Suppressor macrophage treated with lipopolysaccharide for 1 hour (primary cell): ENCODE measurements around the gene PPP1R9A.

Experiments used
- DNase-seq, 3 donors: peaks; one replicate each; pipeline ENCODE4 v3.0.0-alpha.2; 2020 to 2022

Gene PPP1R9A

DNA sequence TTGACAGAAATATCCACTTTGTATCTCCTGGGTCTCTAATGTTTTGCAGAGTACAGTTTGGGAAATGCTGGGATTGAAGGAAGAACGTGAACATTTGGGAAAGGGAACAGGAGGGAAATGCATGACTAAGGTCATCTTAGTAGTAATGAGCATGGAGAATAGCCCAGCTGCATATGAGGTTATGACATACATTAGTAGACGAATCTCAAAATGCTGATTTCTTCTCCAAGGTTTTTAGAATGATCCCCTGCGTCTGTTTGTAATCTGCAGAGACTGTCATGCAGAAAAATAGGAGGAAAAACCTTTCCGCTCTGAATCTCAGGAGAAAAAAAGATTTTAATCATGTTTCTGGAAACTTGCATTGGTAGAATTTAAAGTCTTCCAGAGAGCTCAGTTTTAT is 133.6 kb downstream of the PPP1R9A start:
- DNase-seq: no peak

DNA sequence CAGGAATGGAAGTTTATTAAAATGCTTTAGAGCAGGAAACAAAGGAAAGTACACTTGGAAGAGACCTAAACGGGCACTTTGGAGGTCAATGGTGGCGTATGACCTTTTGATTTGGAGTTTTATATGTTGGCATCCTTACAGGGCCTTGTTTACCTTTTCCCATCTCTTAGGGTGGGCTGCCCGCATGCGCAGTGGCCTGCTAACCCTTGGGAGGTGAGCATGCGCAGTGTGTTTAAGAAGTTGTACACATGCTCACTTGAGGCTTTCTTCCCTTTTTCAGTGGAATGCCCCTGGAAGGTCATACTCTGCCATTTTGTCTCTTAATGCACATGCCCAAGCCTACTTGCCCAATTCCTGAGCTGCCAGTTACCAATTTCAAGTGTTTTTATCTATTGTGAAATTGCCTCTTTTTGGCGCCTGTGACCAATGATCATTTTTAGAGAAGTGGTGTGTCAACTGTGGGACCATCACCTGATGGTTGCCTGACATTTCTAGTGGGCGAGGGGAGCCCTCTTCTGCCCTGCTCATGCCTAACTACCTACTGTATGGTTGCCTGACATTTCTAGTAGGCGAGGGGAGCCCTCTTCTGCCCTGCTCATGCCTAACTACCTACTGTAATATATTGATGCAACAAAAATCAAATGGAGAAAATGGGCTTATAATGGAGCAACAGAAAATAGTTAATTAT is 138.0 kb downstream of the PPP1R9A start:
- DNase-seq: peak in 2 of 3 donors; percentile 9 to 20

DNA sequence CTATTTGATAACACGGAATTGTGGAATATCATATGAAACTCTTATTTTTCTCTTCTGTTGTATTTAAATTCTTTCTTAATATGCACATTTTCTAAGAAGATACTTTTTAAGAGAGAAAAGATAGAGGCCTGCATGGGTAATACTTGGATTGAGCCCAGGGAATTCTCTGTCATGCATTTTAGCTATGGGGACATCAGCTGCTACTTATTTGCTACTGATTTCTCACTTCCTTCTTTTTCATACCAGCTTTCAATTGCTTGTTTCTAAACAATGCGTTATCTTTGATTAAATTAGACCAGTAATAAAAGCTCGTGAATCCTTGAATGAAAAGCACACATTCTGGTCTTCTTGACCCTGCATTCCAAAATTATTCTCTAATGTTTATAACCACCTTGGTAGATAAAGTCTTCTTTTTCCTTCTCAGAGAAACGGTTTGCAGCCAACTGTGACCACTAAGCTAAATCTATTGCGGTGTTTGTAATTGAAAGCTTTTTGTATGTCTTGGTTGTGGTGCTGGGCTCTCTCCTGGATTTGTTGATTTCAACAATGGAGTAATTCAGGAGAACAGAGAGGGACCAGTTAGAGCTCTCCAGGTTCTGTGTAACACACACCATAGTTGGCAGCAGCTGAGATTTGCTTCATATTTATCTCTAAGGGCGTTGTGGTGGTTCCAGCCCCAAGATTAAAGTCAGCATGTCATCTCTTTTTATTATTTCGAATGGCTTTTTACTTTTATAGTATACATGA is 139.3 kb downstream of the PPP1R9A start:
- no peak for DNase-seq

DNA sequence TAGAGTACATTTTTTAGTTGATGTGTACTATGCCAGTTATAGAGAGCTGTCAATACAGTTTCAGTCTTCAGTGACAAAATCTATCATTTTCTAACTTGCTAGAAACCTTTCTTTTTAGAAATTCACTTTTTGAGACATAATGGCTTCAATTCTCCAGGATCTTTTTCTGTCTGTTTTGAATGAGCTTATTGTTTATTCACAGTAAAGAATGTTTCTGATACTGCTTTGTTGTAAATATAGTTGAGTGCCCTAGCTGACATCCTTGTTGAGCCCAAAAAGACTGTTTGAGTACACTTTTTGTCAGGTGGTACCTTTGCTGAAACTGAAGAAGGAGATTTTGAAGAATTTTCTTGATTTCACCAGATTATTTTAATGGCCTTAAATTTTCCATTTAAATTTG is 139.9 kb downstream of the PPP1R9A start:
- DNase-seq: no peak

DNA sequence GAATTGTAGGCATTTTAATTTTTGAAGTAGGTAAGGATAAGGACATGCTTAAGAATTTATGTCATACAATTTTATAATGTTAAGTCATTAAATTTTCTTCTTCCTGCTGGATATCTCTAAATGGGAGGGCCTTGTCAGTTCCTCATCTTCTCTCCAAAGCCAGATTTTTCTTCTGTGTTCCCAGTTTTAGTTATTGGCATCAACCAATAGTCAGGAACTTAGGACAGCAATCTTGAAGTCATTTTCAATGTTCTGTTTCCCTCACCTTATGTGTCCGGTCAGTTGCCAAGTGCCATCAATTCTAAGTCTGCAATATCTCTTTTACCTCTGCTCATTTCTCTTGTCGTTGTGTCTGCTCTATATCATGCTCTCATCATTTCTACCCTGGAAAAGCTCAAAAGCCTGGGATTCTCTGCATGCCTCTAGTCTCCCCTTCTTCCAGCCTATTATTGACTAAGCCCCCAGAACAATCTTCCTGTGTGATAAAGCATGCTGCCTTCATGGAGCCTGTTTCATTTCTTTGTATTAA is 145.2 kb downstream of the PPP1R9A start:
- no peak for DNase-seq

DNA sequence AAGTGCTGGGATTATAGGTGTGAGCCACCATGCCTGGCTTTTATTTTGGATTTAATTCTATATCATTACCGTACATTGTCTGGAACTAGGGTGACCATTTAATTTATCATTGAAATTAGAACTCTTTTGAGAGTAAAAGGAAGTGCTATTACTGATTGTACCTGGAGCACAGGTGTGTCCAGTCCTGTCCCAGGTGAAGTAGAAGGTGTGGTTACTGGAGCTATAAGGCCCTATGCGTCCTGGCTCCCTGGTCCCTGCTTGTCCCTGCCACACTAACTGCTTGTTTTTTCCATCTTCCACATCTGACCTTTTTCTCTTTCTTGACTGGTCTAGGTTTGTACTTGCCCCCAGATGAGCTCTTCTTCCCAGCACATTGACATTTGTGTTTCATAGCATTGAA is 147.0 kb downstream of the PPP1R9A start:
- no peak for DNase-seq

DNA sequence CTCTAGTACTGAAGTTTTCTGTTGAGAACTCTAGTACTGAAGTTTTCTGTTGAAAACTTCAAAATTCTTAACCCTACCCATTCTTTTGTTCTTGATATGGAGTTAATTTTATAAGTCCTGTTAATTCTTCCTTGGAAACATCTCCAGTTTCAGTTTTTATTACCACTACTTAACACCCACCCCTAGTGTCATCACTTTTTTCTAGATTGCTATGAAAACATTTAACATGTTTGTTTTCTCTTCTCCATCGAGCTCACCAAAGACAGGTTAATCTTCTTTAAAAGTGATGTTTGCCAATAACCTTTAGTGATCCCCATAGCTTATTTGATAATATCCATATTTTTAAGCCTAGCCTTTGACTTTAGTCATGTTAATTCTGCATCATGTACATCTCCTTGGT is 147.9 kb downstream of the PPP1R9A start:
- DNase-seq: no peak

DNA sequence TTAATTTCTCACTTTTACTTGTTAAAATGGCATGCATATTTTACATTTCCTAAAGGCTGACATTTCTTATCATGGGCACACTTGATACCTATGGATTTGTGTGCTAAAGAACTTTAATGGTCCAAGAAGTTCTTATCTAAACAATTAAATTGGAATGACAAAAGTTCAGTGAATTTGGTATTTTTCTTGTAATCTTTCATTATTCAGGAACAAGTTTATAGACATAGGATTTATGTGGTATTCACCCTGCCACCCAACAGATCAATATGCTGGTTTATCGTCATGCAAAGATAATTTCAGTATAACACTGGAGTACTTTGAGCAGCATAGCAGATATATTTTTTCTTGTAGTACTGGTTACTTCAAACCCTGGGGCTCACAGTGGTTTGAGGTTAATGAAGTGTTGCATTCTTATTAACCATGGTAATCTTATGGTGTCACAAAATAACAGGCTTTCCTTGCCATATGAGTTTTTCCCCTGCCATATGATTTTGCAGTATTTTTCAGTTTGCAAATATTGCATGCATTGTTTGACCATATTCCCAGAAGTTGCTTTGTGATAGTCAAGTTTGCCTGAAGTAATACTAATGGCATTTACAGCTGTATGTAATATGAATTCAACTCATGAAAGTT is 148.8 kb downstream of the PPP1R9A start:
- DNase-seq: no peak

DNA sequence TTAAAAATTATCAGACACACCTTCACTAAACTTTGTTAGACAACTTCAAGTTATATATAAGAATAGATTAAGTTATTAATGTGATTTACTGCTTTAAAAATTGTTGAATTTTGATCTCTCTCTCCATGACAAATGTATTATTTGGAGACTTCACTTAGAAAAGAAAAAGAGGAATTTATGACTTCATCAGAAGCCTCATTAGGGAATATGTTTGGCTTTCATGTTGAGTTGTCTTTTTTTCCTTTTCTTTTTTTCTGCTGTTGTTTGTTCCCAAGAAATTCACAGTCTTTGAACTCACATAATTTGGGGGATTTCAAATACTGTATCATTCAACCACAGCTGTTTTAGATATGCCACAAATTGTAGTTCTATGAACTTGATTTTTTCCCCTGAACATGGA is 149.5 kb downstream of the PPP1R9A start:
- DNase-seq: no peak

DNA sequence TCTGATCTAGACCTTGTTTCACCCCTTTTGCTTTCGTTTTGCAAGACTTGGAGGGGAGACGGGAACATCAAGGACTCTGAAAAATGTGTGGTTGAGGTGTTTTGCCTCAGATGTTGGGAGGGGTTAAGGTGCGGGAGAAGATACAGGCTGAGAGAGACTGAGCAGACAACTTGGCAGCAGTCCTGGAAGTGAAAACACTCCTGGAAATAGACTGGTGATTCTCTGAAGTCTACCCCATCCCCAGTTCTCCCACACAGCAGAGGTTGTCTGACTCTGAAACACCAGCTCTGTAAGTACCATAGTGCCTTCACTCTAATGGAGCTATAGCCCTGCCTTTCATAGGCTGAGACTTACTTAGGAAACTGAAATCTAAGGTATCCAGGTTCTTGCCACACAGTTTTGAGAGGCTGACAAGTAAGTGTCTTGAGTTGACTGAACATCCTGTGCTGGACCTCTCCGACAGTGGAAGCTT is 152.5 kb downstream of the PPP1R9A start:
- no peak for DNase-seq

DNA sequence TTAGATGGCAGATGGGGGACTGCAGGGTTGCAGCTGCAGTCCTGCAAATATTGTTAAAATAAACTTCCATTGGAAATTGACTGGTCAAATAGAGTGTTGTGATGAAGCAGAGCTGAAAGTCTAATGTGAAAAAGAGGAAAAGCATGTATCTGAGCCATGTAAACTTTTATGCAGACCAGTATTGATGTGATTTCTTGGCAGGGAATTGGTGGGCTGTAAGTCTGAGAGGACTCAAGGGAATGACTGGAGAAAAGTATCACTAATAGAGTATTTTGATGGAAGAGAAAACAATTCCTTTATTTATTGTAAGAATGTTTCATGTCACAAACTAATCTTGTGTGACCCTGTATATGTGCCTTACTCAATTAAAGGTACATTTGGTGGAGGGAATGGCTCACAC is 155.5 kb downstream of the PPP1R9A start:
- no peak for DNase-seq

DNA sequence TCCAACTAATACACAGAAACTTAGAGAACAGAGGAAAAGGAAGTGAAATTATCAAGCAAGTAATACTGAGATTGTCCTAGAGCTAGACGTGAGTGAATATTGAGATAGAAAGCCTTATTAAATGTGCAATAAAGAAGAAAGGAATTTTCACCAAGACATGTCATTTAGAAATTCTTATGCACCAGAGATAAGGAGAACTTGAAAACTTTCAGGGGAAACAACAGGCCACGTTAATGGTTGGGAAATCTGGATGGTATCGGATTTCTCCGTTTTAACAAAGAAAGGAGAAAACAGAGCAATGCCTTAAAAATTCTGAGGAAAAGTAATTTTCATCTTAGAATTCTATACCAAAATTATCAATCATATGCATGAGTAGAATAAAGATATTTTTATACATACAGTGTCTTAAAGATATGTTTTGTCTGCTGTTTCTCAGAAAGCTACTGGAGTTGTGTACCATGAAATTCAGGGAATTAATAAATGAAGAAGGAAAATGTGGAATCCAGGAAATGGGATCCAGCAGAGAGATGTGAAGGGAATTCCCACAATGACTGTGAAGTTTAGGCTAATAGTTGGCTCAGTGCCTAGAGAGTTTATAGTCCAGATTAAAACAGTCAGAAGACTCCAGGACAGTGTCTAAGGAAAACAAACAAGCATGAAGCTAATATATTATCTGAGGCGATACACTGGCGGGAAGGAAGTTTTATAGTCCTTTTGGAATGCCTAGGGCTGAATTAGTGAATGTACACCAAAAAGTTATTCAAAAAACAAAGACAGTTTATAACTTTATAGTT is 159.5 kb downstream of the PPP1R9A start:
- DNase-seq: no peak

DNA sequence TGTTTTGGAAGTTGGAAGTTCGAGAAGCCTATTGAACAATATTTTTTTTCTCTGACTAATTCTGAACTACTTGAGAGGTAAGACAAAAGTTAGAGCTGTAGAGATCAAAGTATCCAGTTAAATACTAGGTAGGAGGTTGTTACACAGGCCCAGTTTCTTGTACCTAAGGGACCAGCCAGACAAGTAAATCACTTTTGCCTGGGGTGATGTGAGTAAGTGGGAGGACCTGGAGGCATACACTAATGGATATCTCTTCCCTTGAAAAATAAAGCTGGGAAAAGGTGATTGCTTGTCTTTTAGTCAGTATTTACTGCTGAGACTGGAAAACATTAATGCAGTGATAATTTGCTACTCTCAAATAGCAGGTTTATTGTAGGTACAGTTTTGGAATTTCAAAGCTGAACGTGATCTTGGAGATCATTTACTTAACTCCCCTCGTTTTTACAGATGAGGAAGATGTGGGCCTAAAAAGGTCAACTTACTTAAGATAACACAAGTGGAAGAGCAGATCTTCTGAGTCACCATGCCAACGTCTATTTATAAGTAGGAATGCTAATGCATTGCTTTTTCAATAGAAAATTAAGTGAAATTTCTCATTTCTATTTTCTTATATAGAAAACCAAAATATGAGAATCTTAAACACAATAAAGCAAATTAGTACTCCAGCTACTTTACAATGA is 181.3 kb downstream of the PPP1R9A start:
- DNase-seq: peak in 2 of 3 donors; percentile 10 to 21

DNA sequence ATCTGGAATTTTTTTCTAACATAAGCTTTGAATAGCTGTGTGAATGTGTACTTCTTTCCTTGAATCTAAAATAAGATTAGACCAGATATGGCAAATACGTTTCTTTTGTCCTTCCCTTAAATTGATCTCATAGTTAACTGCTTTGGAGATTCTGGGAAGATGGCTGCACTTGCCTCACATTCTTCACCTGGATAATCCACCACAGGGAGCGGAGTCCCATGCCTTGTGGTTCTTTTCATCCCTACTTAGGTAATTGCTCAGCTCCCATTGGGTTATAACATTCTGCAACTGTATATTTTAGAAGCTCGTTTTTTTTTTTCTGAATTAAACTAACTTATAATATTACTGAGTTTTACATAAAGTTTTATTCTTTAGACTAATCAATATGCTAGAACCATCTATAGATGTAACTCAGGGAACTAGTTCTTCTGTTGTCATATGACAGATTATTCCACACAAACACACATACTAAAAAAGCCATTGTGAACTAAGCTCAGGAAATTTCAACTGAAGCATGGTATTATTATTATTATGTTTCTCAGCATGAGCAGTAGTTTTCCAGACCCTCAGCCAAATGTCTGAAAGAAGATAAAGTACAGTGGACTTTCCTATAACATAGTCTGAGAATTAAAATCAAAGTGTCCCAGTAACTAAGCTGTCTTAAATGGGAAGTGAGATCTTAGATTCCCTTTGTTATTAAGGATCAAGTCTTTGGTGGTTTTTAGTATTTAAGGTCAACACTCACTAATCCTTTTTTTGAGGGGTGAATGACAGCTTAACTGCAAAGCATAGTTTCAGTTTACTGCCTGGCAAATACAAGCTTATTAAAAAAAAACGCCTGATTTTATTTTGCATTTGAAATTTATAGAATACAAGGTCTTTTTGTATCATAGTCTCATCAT is 182.3 kb downstream of the PPP1R9A start:
- no peak for DNase-seq

DNA sequence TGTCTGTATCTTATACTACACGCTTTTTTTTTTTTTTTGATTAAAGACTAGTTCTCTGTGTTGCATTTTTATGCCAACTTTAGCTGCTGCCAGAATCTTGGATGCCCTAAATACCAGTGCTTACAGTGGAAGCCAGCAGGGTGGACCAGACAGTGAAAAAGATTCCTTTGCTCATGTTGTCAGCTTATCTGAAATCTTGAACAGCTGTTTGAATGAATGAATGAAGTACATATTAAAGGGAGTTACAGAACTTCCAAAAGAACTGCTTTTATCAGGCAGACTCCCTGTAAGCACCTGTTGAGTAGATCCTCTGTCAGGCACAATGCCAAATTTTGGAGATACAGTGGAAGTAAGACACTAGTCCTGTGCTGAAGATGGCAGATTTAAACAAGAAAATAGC is 184.9 kb downstream of the PPP1R9A start:
- DNase-seq: no peak

DNA sequence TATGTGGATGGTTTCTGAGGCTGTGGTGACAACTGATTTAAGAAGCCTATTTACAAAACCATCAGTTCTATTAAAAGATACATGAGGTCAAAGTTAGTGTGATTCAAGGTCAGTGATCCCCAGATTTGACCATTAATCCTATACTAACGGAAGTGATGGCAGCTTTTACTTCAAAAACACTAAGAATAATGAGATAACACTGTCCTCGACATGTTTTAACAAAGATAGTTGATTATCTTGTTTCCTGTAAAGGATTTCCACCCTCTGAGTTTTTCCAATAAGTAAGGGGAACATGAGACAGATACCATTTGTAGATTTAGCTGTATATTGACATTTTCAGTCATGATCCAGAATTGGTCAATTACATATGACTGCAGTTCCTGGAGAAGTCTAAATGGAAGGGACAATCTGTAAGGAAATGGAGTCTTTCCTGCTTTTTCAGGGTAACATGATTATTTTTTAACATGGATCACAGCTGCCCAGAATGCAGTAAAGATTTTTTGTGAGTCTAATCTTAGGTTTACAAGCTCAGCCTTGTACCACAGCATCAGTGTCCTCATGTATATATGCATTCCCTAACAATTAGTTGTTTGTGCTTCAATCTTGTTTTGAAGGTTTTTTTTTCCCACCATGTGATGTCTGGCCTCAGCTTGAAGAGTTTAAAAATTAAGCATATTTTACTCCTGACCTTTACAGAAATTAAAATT is 188.0 kb downstream of the PPP1R9A start:
- no peak for DNase-seq

DNA sequence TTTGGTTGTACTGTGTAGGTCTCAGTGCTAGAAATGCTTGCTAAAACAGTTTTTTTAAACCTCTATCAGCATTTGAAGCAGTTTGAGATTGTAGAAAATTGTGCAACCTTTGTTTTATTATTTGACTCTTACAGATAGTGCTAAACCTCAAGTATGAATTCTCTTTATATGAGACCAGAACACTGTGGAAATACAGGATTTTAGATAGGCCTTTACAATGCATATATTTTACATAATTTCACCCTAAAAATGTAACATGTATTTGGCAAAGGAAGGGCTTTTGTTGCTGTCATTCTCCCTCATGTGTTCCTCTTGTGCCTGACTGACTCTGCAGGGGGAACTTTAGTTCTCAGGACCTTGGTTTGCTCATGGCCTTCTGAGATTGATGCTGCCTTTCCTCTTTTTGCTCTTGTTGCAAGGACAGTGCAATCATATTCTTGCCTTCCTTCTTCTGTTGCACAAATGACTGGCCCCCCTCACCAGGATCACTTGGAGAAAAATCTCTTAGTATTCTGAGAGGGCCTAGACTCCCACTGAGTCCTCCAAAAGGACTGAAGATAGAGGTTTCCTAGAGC is 188.7 kb downstream of the PPP1R9A start:
- peak; percentile 33 to 46 (median 46) for DNase-seq

DNA sequence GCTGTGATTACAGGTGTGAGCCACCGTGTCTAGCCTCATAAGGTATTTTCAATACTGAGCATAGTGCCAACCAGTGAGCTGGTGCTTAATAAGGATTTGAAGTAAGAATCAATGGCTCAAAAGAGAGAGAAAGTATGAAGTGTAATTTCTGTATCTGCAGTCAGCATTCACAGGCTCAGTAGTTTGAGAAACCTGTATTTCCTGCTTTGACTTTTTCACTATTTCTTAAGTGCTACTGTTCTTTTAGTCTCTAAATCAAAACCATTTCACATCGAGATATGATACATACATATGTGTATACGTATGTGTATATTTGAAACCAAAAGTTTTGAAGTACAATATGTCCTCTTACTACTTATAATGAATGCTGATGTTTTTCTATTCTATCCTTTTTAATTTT is 189.9 kb downstream of the PPP1R9A start:
- no peak for DNase-seq

DNA sequence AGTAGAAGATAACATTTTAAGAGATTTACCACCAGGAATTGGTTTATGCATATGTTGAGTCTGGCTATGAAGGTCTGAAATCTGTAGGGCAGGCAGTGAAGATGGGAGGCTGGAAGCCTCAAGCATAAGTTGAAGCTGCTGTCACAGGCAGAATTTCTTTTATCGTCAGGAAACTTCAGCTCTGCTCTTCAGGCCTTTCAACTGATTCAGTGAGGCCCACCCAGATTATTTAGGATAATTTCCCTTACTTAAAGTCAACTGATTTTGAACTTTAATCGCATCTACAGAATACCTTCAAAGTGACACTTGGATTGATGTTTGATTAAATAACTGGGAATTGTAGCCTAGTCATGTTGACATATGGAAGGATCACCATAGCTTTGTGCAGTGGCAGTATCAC is 190.5 kb downstream of the PPP1R9A start:
- no peak for DNase-seq

DNA sequence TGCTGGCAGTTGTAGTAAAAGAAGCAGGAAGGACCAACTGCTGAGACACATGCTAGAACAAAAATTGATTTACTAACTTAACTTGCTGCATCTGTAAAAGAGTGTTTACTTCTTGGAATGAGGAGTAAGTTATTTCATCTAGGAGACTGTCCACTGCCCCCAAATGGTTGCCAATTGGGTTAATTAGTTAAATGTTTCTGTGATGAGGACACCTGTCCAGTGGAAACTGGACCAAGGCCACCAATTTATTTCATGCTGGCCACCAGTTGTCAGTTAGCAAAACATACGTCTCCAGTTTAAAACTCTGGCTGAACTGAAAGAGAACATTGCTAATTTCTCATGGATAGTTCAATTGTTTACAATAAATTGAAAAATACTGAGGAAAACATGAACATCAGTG is 191.7 kb downstream of the PPP1R9A start:
- DNase-seq: no peak
